HG03060 (cell line): ENCODE measurements around the gene SLC6A20.

Experiments
- ATAC-seq: cut with Tn5 transposase; IDR thresholded peaks from one replicate; pipeline ENCODE4 v1.9.1; 2021; ENCODE audit warnings: low read depth, moderate number of reproducible peaks; ENCODE audit not compliant: unreplicated experiment

SLC6A20 gene

DNA sequence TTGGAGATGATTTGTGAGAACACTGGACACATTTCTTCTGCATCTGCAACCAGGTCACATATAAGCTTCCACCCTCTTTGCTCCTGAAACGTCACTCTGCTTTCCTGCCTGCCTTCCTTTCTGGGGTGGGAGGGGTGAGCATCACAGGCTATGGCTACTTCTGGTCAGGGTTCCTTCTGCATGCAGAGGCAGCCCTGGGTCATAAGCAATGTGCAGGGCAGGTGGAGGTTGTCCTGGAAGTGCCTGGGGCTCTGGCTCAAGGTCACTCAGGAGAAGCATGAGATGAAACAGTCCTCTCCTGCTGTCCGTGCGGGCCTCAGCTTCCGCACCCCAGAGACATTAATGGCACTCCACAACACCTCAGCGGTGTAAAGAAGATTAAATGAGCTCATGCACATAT lies 15.1 kb downstream of the SLC6A20 start:
- no peak for ATAC-seq

DNA sequence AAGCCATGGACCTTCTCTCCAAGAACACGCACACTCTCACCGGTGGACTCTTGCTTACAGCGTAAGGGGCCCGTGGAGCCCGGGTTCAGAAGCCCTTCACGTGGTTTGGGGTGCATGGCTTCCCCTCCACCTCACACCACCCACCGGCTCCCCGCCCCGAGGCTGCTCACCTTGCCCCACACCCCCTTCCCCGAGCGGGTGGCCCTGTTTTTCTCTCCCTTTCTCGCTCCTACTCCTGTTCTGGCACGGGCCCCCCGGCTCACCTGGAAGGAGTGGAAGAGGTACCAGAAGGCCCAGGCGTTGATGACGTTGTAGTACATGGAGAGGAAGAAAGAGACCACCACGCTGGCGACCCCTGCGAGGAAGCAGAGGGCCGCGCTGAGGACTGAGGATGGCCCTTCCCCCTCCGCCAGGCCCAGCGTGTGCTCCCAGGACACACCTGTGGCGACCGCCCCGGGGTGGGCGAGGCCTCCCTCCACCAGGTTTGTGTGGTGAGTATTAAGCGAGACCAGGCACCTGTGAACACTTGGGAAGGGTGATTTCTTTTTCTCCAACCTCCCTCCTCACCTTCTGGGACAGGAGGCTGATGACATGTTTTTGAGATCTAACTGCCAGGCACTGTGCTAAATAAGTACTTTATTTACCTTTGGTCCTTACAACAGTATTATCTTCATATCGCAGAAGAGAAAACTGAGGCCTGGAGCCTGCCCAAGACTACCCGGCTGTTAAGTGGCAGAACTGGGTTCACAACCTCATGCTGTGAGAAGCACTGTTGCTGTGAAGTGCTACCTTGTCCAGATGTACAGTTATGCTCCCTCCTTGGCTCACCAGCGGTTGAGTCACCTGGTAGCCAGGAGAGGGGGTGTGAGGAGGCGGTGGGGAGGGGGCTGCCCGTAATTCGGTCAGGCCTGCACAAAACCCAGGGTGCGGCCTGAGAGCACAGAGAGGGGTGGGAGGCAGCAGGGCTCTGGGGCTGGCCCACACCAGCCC lies 16.3 kb downstream of the SLC6A20 start:
- no peak for ATAC-seq

DNA sequence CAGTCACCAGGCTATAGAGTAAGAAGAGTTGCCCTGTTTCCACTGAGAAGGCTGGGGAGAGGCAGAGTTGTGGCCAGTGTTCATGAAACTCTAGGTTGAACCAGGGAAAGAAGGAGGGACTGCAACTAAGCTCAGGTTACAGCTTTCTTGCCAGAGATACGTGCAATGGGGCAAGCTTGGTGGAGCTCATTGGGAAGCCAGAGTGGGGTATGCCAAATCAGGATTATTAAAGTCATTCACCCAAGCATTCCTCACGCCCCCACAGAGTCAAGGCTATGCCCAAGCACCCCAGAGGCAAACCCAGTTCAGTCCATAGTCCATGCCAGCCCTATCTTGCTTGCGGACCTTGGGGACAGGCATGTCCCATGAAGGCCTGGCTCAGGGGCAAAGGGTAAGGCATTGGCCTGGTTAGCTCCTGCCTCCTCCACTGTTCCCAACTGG lies 17.6 kb downstream of the SLC6A20 start:
- ATAC-seq, result no peak

DNA sequence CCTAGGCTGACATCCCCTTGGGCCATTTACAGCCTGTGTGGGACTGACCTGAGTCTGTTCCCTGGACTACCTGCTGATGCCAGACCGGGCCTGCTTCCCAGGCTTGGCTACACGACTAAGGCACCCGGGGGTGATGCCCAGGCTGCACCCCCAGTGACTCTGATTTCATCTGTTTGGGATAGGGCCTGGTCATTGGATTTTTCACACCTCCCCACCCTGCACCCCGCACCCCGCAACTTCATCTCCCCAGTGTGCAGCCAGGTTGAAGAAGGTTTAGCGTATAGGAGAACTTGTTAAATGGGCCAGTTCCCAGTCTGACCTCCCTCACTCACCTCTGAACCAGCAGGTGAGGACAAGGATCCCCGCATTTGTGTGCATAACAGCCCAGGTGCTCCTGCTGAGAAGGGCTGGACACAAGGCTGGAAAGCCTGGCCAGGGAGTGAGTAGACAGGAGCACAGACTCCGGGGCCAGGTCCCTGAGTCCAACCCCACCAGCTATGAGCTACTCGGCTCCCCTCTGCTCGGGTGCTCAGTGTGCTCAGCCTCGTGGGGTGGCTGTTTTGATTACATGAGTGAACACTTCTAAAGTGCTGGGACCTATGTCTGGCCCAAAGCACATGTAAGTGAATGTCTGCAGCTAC lies 18.5 kb downstream of the SLC6A20 start:
- ATAC-seq, result no peak

DNA sequence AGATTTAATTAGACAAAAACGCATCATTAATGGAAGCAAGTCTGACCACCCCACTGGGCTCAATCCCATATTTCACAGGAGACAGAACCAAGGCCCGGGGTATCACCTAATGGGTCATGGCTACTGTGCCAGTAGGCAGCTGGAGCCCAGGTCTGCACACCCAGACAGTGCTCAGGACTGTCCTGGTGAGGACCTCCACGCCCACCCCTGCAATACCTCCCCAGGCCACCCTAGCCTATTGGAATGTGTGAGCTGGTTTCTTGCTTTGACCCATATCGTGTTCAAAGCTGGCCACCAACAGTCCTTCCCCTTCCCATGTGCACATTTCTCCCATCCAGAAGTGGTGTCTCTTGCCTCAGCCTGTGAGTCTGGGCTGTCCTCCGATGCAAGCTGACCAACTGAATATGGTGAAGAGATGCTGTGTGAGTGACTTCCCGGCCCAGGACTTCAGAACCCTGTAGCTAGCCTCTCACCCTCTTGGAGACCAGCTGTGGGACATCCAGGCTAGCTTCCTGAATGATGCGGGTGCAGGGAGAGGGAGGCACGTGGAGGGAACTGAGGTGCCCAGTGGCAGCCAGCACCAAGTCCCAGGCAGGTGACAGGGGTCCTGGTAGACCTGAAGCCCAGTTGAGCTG lies 19.1 kb downstream of the SLC6A20 start:
- no peak for ATAC-seq

DNA sequence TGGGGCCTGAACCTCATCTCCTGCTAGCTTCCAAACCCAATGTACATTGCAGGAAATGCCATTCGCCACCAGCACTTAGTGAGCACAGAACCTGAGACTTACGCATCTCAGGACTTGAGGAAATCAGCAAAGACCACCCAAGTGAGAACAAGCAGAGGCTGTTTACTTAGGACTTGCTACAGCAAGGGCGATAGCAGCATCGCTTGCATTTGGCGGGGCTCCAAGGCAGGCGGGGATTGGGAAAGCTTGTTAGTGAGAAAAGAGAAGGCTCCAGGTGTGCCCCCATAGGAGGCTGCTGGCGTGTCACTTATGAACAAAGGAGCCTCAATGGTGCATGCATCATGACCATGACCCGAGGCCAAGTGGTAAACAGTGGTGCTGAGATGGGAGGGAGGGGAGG lies 19.7 kb downstream of the SLC6A20 start:
- no peak for ATAC-seq

DNA sequence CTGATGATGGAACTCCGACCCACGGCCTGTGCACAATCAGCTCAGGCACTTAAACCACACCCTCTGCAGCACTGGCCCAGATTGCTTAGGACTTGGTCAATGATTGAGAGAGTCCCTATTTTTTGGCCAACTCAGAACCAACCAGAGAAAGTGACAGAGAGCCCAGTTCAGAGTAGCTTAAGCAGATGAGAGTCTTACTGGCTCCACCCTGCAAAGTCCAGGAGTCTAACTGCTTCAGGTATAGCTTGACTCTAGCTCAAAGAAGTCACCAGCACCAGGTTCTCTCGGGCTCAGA lies 20.1 kb downstream of the SLC6A20 start:
- ATAC-seq, result no peak

DNA sequence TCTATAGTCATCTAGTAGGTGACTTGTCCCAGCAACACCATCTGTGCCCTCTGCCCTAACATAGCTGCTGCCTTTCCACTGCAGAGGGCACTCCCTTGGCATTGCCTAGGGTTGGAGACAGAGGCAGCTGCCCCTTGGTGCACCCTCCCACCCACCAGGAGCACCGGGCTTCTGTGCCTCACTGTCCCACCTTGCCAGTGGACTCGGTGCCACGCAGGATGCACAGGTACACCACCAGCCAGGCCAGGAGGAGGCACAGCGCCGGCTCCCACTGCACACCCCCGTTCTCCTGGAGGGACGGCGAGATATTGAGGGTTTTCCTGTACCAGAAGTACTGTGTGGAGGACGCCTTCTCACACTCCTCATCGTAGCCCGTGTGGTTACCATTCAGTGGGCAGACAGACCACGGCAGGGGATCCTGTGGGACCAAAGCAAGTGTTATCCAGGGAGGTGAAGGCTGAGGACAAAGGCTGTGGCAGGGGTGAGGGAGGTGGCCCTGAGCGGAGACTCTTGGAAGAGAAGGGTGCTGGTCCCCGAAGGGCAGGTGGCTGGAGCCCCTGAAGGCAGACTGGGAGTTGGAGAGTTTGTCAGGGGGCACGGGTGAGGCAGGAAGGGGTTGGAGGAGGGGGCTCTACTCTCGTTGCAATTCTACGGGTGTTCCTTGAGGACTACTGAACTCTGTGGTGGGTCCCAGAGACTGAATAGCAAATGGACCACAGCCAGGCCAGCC lies 20.6 kb downstream of the SLC6A20 start:
- no peak for ATAC-seq

DNA sequence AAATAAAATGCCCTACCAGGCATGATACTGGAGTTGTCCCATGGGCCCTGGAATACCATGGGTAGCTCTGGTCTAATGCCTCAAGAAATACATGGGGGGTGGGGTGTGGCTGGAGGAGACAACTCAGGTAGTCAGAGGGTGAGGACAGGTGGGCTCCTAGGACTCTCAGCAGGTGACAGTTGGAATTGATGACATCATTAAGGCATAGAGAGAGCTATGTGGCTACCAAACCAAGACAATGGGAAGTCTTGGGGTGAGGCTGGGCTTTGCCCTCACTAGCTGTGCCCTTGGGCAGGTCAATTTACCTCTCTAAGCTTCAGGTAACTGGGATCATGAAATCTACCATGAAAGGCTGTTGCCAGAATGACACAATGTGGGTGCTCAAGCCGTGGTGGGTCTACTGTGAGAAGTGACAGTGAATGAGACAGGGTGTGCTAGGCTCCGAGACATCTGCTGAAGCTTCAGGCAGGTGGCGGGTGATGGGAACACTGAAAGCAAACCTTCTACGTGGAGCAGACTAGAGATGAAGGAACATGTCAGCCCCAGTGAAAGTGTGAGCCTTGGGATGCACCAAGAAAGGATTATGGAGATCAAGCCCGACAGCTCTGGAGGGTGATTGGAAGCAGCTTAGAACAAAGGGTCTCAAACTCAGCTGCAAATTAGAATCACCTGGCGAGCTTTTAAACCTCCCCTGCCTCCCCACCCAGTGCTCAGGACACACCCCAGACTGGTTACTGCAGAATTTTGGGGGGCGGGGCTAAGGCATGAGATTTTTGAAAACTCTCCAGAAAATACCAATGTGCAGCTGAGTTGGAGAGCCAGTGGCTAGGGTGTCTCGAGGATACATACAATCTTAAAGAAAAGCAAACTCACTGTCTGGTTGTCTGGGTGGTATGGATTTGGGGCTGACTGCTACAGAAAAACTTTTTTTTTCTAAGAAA lies 21.5 kb downstream of the SLC6A20 start:
- ATAC-seq, result no peak

DNA sequence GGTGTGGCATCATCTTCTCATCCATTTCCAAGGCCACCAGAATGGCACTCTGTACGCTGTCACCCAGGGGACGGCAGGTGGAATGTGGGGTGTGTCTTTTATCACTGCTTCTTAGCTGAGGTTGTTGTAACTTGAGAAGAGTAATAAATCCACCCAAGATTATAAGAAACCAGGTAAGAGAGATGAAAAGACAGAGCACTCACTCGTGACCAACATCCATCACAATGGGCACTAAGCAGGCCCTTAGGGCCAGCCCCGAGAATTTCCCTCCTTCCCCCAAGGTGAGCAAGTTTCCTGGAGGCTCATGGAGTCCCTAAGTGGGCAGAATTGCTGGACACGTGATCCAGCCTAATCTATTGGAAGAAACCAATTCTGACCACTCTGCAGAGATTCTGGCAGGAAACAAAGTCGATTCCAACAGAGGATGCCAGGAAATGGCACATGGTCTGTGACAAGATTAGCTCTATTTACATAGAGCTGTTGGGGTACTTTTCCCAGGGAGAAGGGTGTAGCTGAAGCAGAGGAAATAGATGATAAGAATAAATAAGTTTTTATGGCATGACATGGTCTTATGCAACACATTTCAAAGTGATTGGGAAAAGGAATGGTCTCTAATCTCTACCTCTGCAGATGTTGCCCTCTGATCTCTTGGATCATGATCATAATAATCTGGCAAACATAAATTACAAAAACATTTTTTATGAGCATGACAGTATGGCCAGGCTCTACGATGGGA lies 22.5 kb downstream of the SLC6A20 start:
- no peak for ATAC-seq

DNA sequence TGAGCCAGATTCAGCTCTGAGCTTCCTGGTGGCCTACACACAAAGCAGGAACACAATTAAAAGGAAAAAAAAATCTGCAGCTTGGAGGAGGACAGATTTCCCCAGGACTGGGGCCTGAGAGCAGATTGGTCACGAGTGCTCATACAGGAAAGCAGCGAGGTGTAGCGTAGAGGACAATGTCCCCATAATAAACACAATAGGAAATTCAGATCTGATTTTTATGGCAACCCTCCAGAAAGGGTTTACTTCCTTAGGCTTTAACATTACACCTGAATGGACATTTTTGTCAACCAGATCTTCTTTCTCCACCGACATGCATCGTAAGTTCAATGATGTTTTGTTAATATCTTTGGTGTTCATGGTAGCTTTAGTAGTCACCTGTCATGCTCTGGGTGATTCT lies 23.3 kb downstream of the SLC6A20 start:
- ATAC-seq, result no peak

DNA sequence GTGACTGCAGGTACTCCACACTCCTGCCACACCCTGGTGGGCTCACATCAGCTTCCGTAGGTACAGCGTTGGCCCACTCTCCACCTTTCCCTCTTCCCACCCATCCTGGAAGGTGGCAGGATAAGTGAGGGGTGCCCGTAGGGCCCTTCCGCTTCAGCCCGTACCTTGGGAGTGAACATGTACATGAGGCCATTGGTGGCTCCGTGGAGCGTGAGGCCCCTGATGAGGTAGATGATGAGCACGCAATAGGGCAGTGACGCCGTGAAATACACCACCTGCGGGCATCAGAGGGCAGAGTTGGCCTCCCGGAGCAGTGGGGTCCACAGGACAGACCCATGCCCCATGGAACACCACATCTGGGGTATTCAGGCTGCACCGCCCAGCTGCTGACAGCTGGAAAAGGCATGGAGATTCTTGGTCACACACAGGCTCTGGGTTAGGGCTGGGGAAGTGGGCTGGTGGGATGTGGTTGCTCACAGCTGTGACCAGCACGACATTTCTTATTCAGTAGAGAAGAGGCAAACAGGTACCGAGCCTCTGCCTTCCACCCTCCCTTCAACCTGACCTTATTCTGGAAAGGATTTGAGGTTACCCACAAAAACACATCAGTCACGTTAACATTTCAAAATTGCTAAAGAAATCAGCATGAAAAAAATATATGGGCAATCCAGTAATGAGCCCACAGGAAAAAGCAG lies 23.8 kb downstream of the SLC6A20 start:
- ATAC-seq, result no peak

DNA sequence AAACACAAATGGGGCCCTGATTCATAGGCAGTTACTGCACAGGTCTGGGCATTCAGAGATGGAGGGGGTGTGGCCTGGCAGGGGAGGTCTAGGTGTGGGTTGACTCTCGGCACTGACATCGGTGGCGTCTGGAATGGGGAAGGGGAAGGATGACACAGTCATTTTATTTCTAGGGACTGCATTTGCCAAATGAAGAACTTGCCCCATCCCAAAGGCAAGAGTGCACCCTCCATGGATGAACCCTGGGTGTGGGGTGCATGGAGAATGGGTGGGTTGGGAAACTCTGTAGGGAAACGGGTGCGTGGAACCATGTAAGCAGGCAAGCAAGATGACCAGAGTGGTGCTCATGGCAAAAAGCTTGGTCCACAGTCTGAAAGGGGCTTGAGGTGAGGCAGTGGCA lies 24.5 kb downstream of the SLC6A20 start:
- ATAC-seq, result no peak

DNA sequence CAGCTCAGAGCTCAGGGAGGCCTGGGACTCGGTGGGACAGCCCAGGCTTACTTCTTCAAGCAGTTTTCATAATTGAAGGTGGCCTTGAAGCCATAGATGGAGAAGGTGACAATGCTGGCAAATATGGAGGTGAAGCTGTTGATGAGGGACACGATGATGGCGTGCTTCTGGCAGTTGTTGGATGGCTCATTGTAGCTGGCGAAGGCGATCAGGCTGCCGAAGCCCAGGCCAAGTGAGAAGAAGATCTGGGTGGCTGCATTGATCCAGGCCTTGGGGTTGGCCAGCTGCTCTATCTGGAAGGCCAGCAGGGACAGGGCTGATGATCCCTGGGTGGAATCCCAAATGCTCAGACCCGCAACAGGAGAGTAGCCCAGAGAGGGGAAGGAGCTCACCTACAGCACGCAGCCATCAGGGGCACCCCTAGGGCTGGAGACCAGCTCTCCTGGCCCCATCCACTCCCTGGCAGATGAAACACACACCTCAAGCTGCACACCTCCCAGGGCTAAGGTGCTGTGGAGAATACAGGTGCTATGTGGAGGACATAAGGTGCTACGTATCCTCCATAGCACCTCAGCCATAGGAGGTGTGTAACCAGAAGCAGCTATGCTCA lies 25.1 kb downstream of the SLC6A20 start:
- no peak for ATAC-seq

DNA sequence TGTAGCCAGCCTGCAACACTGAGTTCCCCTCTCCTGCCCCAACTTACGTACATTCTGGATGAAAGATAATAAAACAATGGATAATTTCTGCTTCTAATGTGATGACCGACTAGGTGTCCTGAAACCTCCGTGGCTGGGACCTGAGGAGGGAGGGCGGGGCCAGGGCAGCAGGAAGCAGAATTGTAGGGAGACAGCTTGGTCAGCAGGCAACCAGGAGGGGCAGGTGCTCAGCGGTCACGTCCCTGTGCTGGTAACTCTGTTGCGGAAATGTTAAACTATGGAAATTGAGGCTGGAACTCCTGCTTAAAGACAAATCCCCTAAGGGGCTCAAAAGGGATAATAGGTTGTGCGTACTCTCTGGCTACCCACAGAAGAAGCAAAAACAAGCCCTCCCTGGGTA lies 30.4 kb downstream of the SLC6A20 start:
- no peak for ATAC-seq

DNA sequence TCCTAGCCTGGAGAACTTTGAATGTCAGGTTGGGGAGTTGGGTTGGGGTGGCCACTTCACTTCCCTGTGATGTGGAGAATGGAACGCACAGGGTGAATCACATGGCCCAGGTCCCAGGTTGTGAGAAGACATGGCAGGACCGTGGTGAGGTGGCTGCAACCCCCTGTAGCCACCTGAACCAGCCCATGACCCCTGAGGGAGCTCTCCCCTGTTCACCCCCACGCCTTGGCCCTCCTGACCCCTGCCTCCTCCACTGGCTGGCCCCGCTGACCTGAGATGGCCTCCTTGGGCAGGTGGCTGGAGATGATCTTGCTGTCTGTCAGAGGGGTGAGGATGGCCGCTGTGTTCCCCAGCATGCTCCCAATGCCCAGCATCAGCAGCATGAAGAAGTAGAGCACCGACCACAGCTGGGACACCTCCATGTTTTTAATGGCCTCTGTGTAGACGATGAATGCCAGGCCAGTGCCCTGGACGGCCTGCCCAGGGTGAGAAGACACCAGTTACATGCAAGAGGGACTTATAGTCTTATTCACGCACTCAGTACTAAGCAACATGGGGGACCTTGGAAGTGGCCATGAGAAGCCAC lies 31.0 kb downstream of the SLC6A20 start:
- no peak for ATAC-seq

DNA sequence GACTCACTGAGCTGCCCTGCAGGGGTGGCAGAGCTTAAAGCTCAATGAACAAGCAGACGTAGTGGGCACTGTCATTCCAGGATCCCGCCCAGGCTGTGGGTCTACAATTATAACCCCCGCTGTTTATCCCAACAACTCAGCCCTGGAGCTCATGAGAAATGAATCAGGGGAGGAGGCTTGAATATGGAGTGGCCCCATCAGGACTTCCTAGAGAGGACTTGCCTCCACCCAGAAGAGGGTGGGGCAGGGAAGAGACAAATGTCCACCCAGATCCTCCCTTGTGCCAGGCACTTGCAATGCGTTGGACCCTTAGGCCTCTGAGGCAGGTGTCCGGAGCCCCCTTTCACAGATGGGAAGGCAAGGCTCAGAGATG lies 33.0 kb downstream of the SLC6A20 start:
- no peak for ATAC-seq
